T-helper 1 cell treated with Interleukin-12 subunit alpha and Interleukin-12 subunit beta and Interleukin-4 antibody, amounts not matched to agents 30 ng/mL and 1 ng/mL, for 36 hours (primary cell): ENCODE data around the gene ZNF740. TPM values are rescaled to one million over a fixed set of nuclear protein-coding genes. Genes with fewer than 3 reads are reported as not detected.

Experiments used
- intact Hi-C: fragments of 100-400 bp; cut with micrococcal nuclease; formaldehyde crosslinking; loops from one replicate; pipeline ENCODE4 v1.15.1; 2024
- total RNA-seq: library from RNA; stranded (reverse); gene quantifications from 2 replicates; pipeline ENCODE4 v1.2.3, GENCODE V29; 2022

Gene ZNF740
- total RNA-seq, 1 donor from 2014 or later, result 51.7 TPM

GRCh38 chr12:53211476-53212381 lies 31.2 kb downstream of the ZNF740 start:
- intact Hi-C loops, result loop anchor here (2.0 kb wide), 1 partner anchor 83 kb away; the partner anchor contains the start of gene PFDN5

DNA sequence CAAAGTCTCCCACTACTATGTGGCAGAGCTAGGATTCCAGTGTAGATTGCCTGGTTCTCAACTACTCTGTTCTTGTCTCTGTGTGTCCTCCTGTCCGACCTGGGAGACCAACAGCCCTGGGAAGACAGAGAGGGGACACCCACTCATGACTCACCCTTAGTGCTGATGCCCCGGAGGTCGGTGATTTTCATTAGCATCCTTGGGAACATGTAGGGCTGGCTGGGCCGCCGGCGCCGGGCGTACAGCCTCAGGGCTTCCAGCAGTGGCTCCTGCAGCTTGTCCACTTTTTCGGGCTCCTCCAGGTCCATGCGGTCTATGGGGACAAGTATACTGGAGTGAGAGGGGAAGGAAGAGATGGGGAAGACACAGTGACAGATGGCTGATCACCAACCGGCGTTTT lies 32.4 kb downstream of the ZNF740 start:
- intact Hi-C loops, result loop anchor here (1.0 to 2.0 kb wide), 7 partner anchors 38 to 132 kb away; partner anchors contain the start of genes AAAS, ESPL1 and PFDN5

DNA sequence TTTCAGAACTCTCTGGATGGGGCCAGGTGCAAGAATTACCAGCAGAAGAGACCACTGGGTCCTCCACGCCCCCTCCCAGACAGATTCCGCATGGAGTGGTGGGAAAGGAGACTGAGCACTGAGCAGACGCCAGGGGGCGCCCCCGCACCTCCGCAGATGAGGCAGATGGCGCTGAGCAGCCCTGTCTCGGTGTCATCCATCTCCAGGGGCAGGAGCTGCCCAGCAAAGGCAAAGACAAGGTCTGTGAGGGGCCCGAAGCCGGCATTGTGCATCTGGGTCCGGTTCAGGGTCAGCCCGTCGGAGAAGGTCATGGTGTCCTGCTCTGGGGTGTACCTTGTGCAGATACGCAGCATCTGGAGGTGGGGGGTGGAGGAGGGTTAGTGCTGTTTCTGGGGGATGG lies 32.8 kb downstream of the ZNF740 start:
- intact Hi-C loops, result loop anchor here (1.0 to 2.0 kb wide), 7 partner anchors 38 to 132 kb away; partner anchors contain the start of genes AAAS, ESPL1 and PFDN5

DNA sequence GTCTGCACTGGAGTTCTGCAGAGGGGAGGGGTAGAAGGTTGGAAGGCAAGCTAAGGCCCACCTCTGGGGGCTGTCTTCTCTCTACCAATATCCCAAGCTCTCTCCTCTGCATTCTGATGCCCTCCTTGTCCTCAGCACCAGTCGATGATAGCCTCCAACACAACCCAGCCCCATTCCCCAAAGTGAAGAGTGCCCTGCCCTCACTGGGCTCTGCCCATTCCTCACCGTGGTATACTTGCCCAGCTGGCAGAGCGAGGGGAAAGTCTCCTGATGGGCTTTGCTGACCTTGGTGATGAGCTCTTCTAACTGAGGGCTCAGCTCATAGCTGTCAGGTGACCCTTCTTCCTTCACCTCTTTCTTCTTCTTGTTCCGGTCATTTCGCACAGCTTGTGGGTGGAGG lies 33.7 kb downstream of the ZNF740 start:
- intact Hi-C loops, result no loop called here

GRCh38 chr12:53214687-53215455 lies 34.3 kb downstream of the ZNF740 start:
- intact Hi-C loops, result loop anchor here (5.0 kb wide), 1 partner anchor 207 kb away; the partner anchor contains the start of gene AMHR2

DNA sequence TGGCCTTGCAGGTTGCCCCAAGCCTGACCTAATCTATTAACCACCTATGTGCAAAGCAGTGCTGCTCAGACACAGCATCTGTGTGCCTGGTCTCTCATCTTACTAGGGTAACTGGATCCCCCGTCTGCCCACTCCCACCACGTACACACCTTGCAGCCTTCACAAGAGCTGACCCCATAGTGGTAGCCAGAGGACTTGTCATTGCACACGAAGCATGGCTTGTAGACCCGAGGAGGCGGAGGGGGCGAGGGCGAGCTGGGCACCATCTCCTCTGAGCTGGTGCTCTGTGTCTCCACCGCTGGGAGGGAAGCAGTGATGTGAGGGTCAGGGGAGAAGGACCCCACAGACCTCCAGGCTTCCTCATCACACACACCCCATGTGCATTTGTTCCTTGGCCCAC lies 35.0 kb downstream of the ZNF740 start:
- intact Hi-C loops, result loop anchor here (5.0 kb wide), 1 partner anchor 207 kb away; the partner anchor contains the start of gene AMHR2

GRCh38 chr12:53217051-53217930 lies 36.8 kb downstream of the ZNF740 start:
- intact Hi-C loops, result loop anchor here (5.0 kb wide), 1 partner anchor 205 kb away; the partner anchor contains the start of gene AMHR2

DNA sequence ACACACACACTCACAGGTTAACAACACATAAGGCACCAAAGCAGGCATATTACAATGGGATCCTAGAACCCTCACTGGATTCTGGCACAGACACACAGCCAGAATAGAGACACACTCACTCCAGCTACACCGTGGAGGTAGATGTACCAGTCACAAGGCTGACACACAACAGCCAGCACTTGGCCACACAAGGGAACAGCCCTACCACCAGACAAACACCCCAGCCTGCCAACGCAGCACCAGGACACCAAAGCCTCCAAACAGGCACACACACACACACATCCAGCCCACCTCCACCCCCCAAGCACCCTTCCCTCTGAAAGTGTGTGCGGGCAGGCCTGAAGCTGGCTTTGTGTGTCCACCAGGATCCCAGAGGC lies 37.4 kb downstream of the ZNF740 start:
- intact Hi-C loops, result loop anchor here (2.0 to 5.0 kb wide), 2 partner anchors 17 to 204 kb away; partner anchors contain the start of gene AMHR2

- intact Hi-C loops, result loop anchor here (1.0 to 5.0 kb wide), 3 partner anchors 18 to 204 kb away; partner anchors contain the start of genes AMHR2 and MYG1
These were observed 38.2 kb downstream of the ZNF740 start for GRCh38 chr12:53218551-53219291.

GRCh38 chr12:53219292-53219955 lies 38.9 kb downstream of the ZNF740 start:
- intact Hi-C loops, result loop anchor here (1.0 to 5.0 kb wide), 3 partner anchors 19 to 203 kb away; partner anchors contain the start of genes AMHR2 and MYG1

GRCh38 chr12:53219956-53220693 lies 39.6 kb downstream of the ZNF740 start:
- intact Hi-C loops, result loop anchor here (1.0 to 5.0 kb wide), 17 partner anchors 11 to 1061 kb away; partner anchors contain the start of genes AMHR2, CBX5, CSAD and EIF4B

GRCh38 chr12:53220694-53221202 lies 40.2 kb downstream of the ZNF740 start:
- intact Hi-C loops, result loop anchor here (1.0 to 5.0 kb wide), 14 partner anchors 11 to 1060 kb away; partner anchors contain the start of genes CBX5, CSAD, EIF4B and ESPL1

DNA sequence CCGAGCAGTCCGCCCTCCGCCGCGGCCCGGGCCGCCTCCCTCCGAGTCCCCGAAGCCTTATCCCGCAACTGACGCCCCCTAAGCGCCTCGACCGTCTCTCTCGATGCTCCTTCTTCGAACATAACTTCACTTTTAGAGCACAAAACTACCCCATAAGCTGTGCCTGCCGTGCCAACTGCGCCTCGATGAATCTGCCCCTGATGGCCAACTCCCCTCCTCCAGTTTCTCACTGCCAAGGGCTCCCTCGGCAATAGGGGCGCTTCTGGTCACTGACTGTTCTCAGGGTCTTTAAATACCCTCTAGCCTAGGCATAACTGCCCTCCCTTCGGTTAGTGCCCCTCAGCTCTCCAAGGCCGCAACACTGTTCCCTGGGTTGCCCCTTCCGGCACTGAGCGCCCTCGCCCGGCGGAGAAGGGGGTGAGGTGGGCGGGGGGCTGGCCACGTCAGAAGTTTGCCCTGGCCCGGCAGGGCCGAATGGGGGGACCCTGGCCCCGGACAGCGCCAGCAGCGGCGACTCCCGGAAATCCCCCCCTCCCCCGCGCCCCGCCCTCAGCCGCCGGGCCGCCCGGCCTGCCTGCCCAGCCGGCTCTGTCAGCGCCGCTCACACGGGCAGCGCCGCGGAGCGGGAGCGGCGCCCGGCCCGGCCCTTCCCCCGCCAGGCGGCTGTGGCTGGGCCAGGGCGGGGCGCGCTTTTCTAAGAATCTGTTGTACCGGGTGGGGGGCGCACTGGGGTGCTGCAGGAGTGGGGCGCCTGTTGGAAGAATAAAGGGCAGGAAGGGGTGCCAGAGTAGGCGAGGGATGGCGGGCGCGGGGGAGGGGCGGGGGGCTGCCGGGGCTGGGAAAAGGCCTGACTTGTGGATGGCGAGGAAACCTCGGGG lies 40.9 kb downstream of the ZNF740 start:
- intact Hi-C loops, result loop anchor here (2.0 to 5.0 kb wide), 5 partner anchors 65 to 1059 kb away; partner anchors contain the start of genes CBX5, EIF4B, HNRNPA1 and PCBP2

DNA sequence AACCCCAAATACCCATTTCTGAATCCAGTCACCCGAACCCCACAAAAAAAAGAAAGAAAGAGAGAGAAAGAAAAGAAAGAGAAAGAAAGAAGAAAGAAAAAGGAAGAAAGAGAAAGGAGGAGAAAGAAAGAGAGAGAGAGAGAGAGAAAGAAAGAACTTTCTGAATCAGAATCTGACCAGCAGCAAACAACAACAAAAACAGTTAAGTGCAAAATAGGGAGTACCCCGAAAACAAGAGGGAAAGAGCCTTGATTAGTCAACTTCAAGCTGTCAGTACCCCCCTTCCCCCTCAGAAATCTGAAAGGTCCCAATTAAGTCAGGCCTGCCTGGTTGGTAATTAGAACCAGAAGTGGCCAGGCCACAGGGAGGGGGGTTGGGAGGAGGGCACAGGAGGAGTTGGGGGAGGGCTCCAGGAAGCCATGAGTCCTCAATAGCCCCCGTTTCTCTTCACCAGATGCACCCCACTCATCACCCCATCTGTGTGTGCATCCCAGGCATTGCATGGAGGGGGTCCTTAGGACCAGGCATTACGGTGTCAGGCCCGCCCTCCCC lies 41.7 kb downstream of the ZNF740 start:
- intact Hi-C loops, result loop anchor here (5.0 kb wide), 2 partner anchors 215 to 230 kb away; partner anchors contain the start of genes EIF4B and PCBP2

- intact Hi-C loops, result loop anchor here (5.0 kb wide), 2 partner anchors 216 to 229 kb away; partner anchors contain the start of genes EIF4B and PCBP2
These were observed 42.3 kb downstream of the ZNF740 start for GRCh38 chr12:53222806-53223261.

GRCh38 chr12:53223389-53224060 lies 43.0 kb downstream of the ZNF740 start:
- intact Hi-C loops, result loop anchor here (5.0 kb wide), 2 partner anchors 216 to 229 kb away; partner anchors contain the start of genes EIF4B and PCBP2
